Lower leg skin (tissue), 4 donors: ENCODE measurements around the gene PBX1. TPM values are rescaled to one million over a fixed set of nuclear protein-coding genes. Genes with fewer than 3 reads are reported as not detected.

Experiments used
- DNase-seq, 2 donors: peaks; one replicate each; pipeline ENCODE4 v3.0.0-alpha.2; 2019; ENCODE audit warnings: low spot score in 2 of 2
- H3K4me3 ChIP-seq: fragments of 200-600 bp; sonication (generic); 2 replicates; pipeline ENCODE4 v1.5.1; 2017; ENCODE audit warnings: mild to moderate bottlenecking, low read depth; ENCODE audit not compliant: poor library complexity, severe bottlenecking
- POLR2A ChIP-seq, 2 donors: fragments of 450-650 bp; IDR thresholded peaks; one replicate each; pipeline ENCODE4 v1.6.1; 2016 to 2017; ENCODE audit warnings: antibody characterized with exemption in 2 of 2, mild to moderate bottlenecking in 1 of 2, moderate library complexity in 1 of 2
- WGBS, 2 donors: methylation state at CpG; one replicate each; pipeline ENCODE4 v1.1.5; 2018; 5-methylcytosine and 5-hydroxymethylcytosine counted together
- intact Hi-C: fragments of 100-400 bp; cut with DNase I; formaldehyde crosslinking; loops from one replicate; pipeline ENCODE4 v1.15.0; 2023; ENCODE audit warnings: low total_unique reads
- total RNA-seq, 4 donors: library from RNA; depleted of rRNA; stranded (reverse); fragments of >200 nt; gene quantifications; one replicate each; pipeline ENCODE4 v1.1.0, GENCODE V29; 2016
- TF ChIP-seq, protein P1 (sequence below), 3 donors: fragments of 450-650 bp; IDR thresholded peaks; one replicate each; pipeline ENCODE4 v1.5.1; 2016; ENCODE audit warnings: antibody characterized with exemption in 3 of 3, mild to moderate bottlenecking in 3 of 3, moderate library complexity in 2 of 3

The PBX1 gene
- total RNA-seq, 4 donors from 2014 or later: 10.0 to 24.1 (median 15.4) TPM

DNA sequence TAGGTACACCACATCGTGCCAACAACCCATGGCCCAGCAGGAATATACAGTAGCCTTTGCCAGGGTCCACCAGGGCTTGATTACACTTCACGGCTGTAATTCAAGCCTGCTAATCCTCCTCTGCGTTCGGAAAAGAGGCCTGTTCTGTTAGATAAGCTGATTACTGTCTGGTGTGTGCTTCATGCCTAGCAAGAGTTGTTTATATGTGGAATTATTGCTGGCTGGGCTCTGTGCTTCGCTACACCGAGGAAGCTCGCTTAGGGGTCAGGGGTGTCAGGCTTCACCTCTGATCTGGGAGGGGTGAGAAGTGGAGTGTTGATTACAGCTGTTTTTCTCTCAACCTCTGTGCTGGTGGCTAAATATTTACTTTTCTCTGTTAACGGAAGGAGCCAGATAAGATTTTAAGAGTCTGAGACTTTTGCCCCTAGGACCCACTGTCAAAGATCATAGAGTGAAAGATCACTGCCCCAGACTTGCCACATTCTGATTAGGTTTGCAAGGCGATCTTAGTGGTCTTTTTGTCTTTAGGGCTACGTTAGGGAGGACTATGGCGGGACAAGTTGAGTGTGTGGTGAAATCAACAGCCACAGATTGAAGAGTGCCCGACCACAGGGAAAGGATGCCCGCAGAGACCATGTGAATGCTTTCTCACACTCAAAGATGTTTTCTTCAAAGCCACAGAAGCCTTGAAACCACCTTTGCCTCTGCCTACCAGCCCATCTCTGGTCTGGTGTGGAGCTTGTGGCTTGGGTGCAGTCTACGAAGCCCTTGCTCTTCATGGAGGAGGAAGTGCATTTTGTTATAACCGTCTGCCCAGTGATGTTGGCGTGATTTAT lies 216.1 kb downstream of the PBX1 start:
- 86 to 90% methylated on average over 16 of the region's 16 CpGs for WGBS, 2 donors
- no peak for DNase-seq
- no peak overlapping the region for H3K4me3 ChIP-seq
- TF ChIP-seq, protein P1, sequence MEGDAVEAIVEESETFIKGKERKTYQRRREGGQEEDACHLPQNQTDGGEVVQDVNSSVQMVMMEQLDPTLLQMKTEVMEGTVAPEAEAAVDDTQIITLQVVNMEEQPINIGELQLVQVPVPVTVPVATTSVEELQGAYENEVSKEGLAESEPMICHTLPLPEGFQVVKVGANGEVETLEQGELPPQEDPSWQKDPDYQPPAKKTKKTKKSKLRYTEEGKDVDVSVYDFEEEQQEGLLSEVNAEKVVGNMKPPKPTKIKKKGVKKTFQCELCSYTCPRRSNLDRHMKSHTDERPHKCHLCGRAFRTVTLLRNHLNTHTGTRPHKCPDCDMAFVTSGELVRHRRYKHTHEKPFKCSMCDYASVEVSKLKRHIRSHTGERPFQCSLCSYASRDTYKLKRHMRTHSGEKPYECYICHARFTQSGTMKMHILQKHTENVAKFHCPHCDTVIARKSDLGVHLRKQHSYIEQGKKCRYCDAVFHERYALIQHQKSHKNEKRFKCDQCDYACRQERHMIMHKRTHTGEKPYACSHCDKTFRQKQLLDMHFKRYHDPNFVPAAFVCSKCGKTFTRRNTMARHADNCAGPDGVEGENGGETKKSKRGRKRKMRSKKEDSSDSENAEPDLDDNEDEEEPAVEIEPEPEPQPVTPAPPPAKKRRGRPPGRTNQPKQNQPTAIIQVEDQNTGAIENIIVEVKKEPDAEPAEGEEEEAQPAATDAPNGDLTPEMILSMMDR (IDR thresholded peaks at IDR 0.05): no peak
- no peak for TF ChIP-seq POLR2A (IDR thresholded peaks at IDR 0.05)
- intact Hi-C loops: no loop called here

DNA sequence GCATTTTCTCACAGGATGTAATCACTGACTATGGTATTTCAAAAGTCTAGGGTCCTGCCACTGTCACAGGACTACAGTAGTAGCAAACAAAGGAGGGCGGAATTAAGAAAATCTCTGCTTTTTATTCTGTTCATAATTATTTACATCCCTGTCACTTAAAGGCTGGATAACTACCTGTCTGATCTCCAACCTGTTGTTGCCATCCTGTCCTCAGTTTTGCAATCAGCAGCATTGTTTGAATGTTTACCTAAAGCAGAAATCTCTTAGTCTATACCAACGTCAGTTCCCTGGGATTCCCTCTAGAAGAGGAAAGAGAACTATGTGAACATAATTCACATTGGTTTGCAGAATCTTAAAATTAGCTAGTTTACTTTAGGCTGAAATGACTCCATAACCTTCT lies 218.5 kb downstream of the PBX1 start:
- intact Hi-C loops: no loop called here
- DNase-seq: no peak
- 90 to 91% methylated on average over 2 of the region's 2 CpGs for whole genome bisulfite sequencing, 2 donors
- TF ChIP-seq, protein P1 (IDR thresholded peaks at IDR 0.05): no peak
- no peak for TF ChIP-seq POLR2A (IDR thresholded peaks at IDR 0.05)
- H3K4me3 ChIP-seq: no peak overlapping the region

DNA sequence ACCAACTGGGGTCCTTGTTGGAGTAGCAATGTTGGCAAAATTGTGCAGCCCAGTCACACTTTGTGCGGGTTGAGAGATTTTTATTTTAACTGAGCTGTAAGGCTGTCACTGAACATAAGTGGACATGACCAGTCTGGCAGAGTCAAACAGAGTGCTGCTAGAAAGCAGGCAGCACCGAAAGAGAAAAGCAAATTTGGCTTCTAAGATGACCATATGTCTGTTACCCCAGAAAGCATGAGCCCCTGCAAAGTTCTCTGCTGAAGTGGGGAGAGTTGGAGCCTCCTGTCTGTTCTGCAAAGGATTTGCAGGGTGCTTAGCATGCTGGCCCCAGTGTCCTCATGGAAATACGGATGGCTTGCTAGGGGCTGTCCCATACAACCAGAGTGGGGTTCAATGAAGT lies 220.4 kb downstream of the PBX1 start:
- TF ChIP-seq POLR2A (IDR thresholded peaks at IDR 0.05): no peak
- TF ChIP-seq, protein P1 (IDR thresholded peaks at IDR 0.05): no peak
- no peak for DNase-seq
- no peak overlapping the region for H3K4me3 ChIP-seq
- WGBS, 2 donors: 86 to 92% methylated on average over 3 of the region's 3 CpGs
- intact Hi-C loops: no loop called here

DNA sequence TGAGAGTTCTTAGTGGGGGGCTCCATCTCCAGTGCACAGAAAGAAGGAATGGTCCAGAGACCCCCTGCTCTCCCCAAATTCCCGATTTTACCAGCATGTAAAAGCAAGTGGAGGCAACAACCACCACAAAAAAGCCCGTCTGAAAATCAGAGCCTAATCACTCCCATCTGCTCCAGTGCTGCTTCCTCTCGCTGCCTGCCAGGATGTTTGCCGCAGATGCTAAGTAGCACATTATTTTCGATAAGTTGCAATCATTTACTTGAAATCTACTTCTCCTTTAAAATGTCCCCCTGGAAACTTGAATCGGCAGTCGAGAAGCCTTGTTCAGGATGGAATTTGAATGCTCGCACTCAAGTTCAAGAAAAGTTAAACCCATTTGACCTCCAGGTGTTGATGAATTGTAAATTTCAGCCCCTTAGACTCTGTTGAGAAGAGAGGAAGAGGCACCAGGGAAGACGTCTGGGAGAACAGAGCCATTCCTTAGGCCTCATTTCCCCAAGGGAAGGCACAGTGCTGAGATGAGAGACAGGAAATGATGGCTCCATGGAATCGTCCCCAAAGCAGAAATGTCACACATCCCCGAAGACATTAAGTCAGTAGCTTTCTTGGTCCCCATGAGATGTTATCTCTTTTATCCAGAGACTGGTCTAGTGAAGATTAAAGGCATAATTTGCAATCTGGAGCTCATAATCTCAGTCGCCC lies 221.3 kb downstream of the PBX1 start:
- 68 to 74% methylated on average over 12 of the region's 12 CpGs for WGBS, 2 donors
- TF ChIP-seq, protein P1 (IDR thresholded peaks at IDR 0.05): no peak
- no peak for TF ChIP-seq POLR2A (IDR thresholded peaks at IDR 0.05)

DNA sequence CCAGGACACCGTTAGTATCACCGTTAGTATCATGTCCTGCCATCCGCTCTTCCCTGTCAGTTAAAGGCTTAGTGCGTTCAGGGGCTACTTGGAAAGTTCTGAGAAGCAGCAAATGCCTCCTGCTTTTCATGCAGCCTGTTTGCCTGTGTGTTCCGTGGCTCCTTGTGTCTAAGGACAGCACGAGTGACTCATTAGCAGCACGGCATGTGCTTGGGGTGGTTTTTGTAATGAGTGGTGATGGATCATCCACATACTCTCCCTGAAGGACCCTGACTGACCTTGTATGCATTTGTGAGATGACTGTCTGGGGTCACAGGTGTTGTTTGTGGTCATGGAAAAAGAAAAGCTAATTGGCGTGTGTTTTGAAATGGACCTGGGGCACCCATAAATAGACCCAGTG lies 221.9 kb downstream of the PBX1 start:
- WGBS, 2 donors: 57 to 63% methylated on average over 8 of the region's 8 CpGs
- no peak overlapping the region for H3K4me3 ChIP-seq
- DNase-seq: peak in 1 of 2 donors; percentile 67
- intact Hi-C loops: no loop called here
- TF ChIP-seq POLR2A (IDR thresholded peaks at IDR 0.05): no peak
- TF ChIP-seq, protein P1 (IDR thresholded peaks at IDR 0.05): no peak

More for the DNA sequence above, 221.3 kb downstream of the PBX1 start:
- DNase-seq: no peak
- intact Hi-C loops: no loop called here
- H3K4me3 ChIP-seq: no peak overlapping the region
